Tibial nerve (tissue), 4 donors: ENCODE data around the gene STAB2. TPM values are rescaled to one million over a fixed set of nuclear protein-coding genes. Genes with fewer than 3 reads are reported as not detected.

Experiments
- DNase-seq, 2 donors: peaks; one replicate each; pipeline ENCODE4 v3.0.0-alpha.2; 2019; ENCODE audit warnings: low spot score in 2 of 2
- H3K27ac ChIP-seq, 4 donors: fragments of 200-600 bp; sonication (generic) in 3 of 4; one replicate each; pipeline ENCODE4 v1.5.1; 2017 to 2019; ENCODE audit warnings: mild to moderate bottlenecking in 1 of 4
- H3K27me3 ChIP-seq, 2 donors: fragments of 200-600 bp; sonication (generic) in 1 of 2; one replicate each; pipeline versions ENCODE4 v1.5.1 to v1.6.0; 2017 to 2019
- H3K36me3 ChIP-seq, 3 donors: fragments of 200-600 bp; sonication (generic); one replicate each; pipeline ENCODE4 v1.5.1; 2018 to 2019
- H3K4me1 ChIP-seq, 4 donors: fragments of 200-600 bp; sonication (generic) in 3 of 4; one replicate each; pipeline ENCODE4 v1.5.1; 2017 to 2019
- H3K4me3 ChIP-seq, 4 donors: fragments of 200-600 bp; sonication (generic) in 3 of 4; one replicate each; pipeline ENCODE4 v1.5.1; 2017 to 2019; ENCODE audit warnings: mild to moderate bottlenecking in 1 of 4, moderate library complexity in 1 of 4
- H3K9me3 ChIP-seq, 4 donors: fragments of 200-600 bp; sonication (generic) in 3 of 4; one replicate each; pipeline ENCODE4 v1.5.1; 2017 to 2019
- EP300 ChIP-seq, 2 donors: sonication (generic); formaldehyde crosslinking; IDR thresholded peaks; one replicate each; pipeline ENCODE4 v1.6.1; 2017; ENCODE audit warnings: antibody characterized with exemption in 2 of 2, mild to moderate bottlenecking in 1 of 2
- POLR2A ChIP-seq, 2 donors: fragments of 450-650 bp; IDR thresholded peaks; one replicate each; pipeline ENCODE4 v1.6.1; 2017; ENCODE audit warnings: antibody characterized with exemption in 2 of 2, mild to moderate bottlenecking in 2 of 2, moderate library complexity in 2 of 2
- WGBS, 2 donors: methylation state at CpG; one replicate each; pipeline ENCODE4 v1.1.5; 2018; 5-methylcytosine and 5-hydroxymethylcytosine counted together
- total RNA-seq, 4 donors: library from RNA; depleted of rRNA; stranded (reverse); fragments of >200 nt; gene quantifications; one replicate each; pipeline ENCODE4 v1.1.0, GENCODE V29; 2016
- TF ChIP-seq, protein P1 (sequence below), 5 experiments: fragments of 200-600 bp in 3 of 5; fragments of 450-650 bp in 2 of 5; sonication (generic) in 3 of 5; IDR thresholded peaks; one replicate each; pipeline ENCODE4 v1.5.1; 2016 to 2019; ENCODE audit warnings: antibody characterized with exemption in 5 of 5, mild to moderate bottlenecking in 3 of 5, moderate library complexity in 2 of 5

The STAB2 gene
- total RNA-seq, 4 donors from 2014 or later = 0.20 TPM; not detected in 3

DNA sequence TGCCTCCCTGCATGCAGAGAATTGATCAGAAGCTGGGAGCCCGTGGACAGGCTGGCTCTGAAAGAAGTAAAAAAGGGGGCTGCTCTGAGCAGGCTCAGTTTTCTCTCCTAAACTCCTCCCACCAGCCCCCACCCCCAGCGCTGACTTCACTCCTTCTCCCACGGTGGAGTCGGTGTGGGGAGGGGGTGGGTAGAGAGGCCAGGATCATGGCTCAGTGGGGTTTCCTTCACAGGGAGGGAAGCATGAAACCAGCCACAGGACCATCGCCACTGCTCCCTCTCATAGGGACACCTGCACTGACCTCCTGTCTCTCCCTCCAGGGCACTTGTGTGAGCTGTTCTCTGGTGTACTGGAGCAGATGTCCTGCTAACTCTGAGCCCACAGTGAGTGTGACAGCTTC is 78.9 kb downstream of the STAB2 start:
- no peak for DNase-seq
- H3K4me1 ChIP-seq = no peaks in the 10 kb centered on the region
- WGBS, 2 donors = 24 to 37% methylated on average over 4 to 5 of the region's 5 CpGs
- no peaks in the 10 kb centered on the region for H3K9me3 ChIP-seq
- H3K36me3 ChIP-seq = no peaks in the 10 kb centered on the region
- no peak overlapping the region for H3K27ac ChIP-seq
- no peak for TF ChIP-seq POLR2A (IDR thresholded peaks at IDR 0.05)
- TF ChIP-seq, protein P1, sequence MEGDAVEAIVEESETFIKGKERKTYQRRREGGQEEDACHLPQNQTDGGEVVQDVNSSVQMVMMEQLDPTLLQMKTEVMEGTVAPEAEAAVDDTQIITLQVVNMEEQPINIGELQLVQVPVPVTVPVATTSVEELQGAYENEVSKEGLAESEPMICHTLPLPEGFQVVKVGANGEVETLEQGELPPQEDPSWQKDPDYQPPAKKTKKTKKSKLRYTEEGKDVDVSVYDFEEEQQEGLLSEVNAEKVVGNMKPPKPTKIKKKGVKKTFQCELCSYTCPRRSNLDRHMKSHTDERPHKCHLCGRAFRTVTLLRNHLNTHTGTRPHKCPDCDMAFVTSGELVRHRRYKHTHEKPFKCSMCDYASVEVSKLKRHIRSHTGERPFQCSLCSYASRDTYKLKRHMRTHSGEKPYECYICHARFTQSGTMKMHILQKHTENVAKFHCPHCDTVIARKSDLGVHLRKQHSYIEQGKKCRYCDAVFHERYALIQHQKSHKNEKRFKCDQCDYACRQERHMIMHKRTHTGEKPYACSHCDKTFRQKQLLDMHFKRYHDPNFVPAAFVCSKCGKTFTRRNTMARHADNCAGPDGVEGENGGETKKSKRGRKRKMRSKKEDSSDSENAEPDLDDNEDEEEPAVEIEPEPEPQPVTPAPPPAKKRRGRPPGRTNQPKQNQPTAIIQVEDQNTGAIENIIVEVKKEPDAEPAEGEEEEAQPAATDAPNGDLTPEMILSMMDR (IDR thresholded peaks at IDR 0.05) = no peak
- no peak for TF ChIP-seq EP300 (IDR thresholded peaks at IDR 0.05)
- no peak overlapping the region for H3K4me3 ChIP-seq
- no peaks in the 10 kb centered on the region for H3K27me3 ChIP-seq

DNA sequence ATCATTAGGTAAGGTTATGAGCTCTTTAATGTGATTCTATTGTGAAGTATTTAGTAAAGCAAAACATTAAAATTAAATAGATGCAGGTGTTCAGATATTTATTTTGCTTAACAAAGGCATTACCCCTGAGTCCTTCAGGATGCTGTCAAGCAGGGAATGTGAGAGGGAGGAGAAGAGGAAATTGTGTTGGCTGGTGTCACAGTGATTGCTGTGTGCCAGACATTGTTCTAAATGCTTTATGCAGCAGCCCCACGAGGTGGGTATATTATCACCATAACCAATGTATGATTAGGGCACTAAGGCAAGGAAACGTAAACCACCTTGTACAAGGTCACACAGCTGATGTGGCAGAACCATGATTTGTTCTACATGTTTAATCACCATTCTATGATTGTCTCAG is 80.1 kb downstream of the STAB2 start:
- TF ChIP-seq POLR2A (IDR thresholded peaks at IDR 0.05) (no peak), EP300 (IDR thresholded peaks at IDR 0.05) (no peak)
- TF ChIP-seq, protein P1 (IDR thresholded peaks at IDR 0.05) = no peak
- H3K27ac ChIP-seq = no peak overlapping the region
- no peak for DNase-seq
- H3K4me3 ChIP-seq = no peak overlapping the region
- no peaks in the 10 kb centered on the region for H3K36me3 ChIP-seq
- 30 to 34% methylated on average over 2 of the region's 2 CpGs for WGBS, 2 donors
- no peaks in the 10 kb centered on the region for H3K9me3 ChIP-seq
- H3K27me3 ChIP-seq = no peaks in the 10 kb centered on the region
- no peaks in the 10 kb centered on the region for H3K4me1 ChIP-seq

DNA sequence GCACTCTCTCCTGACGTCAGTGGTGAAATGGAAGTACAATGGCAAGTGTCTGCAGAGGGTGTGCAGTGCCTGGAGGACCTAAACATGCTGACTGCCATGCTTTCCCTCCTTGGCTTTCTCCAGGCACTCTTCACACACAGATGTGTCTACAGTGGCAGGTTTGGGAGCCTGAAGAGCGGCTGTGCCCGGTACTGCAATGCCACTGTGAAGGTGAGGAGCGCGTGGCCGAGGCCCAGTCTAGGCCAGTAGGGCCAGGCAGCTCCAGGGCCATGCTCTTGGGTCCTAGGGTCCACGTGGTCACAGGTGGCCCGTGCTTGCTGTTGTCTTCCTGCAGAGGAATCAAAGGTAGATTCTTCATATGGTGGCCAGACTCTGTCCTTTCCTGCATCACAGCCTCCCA is 81.4 kb downstream of the STAB2 start:
- Histone ChIP-seq H3K9me3 (no peaks in the 10 kb centered on the region), H3K36me3 (no peaks in the 10 kb centered on the region), H3K27ac (no peak overlapping the region), H3K4me3 (no peak overlapping the region), H3K27me3 (no peaks in the 10 kb centered on the region), H3K4me1 (no peaks in the 10 kb centered on the region)
- 94 to 95% methylated on average over 8 of the region's 8 CpGs for WGBS, 2 donors
- no peak for TF ChIP-seq EP300 (IDR thresholded peaks at IDR 0.05)
- TF ChIP-seq, protein P1 (IDR thresholded peaks at IDR 0.05) = no peak
- no peak for TF ChIP-seq POLR2A (IDR thresholded peaks at IDR 0.05)
- DNase-seq = no peak

DNA sequence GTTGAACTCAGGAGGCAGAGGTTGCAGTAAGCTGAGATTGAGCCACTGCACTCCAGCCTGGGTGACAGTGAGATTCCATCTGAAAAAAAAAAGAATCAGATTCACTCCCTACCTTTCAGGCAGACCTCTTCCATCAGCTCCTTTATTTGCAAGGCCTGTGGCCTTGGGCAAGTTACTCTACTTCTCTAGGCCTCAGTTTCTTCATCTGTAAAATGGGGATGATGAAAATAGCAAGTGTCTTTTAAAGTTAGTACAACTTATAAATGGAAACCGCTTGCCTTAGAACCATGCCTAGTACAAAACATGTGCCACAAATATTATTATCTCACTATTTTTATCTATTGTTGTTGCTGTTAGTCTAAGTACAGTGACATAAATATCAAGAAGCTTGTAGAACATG is 84.3 kb downstream of the STAB2 start:
- WGBS, 2 donors = 93 to 97% methylated on average over 1 of the region's 1 CpG
- no peaks in the 10 kb centered on the region for H3K4me1 ChIP-seq
- TF ChIP-seq, protein P1 (IDR thresholded peaks at IDR 0.05) = no peak
- TF ChIP-seq POLR2A (IDR thresholded peaks at IDR 0.05) = no peak
- TF ChIP-seq EP300 (IDR thresholded peaks at IDR 0.05) = no peak
- no peaks in the 10 kb centered on the region for H3K9me3 ChIP-seq
- DNase-seq = no peak
- no peak overlapping the region for H3K4me3 ChIP-seq
- no peaks in the 10 kb centered on the region for H3K27me3 ChIP-seq
- no peaks in the 10 kb centered on the region for H3K36me3 ChIP-seq
- H3K27ac ChIP-seq = no peak overlapping the region

DNA sequence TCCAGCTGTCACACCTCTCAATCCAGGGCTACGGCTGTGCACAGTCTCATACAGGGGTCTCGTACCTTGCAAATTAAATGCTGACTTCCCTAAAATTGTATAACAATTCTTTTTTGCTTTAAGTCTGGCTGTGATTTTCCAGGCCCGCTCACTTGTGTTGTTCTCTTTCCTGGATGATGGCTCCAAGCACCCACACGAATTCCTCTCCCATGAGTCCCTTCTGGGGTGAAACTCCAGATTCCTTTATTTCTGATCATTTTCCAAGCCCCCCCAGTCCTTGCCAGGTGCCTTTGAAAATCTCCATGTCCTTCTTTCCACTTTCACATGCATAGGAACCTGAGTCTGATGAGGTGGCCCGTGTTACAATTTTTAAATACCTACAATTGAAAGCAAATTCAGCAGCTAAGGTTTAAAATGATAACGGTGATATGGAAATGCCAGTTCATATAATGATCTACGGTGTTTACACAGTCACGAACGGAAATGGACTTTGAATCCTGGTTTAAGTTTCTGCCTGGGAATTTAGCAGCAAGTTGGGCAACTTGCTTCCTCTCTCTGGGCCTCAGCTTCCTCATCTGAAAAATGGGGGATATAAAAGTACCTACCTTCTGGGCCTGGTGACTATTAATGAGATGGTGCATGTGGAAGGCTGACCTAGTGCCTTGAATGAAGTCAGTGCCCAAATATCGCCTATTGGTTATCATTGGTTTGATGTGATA is 85.5 kb downstream of the STAB2 start:
- no peak overlapping the region for H3K4me3 ChIP-seq
- no peaks in the 10 kb centered on the region for H3K27me3 ChIP-seq
- 84 to 85% methylated on average over 10 of the region's 10 CpGs for WGBS, 2 donors
- no peaks in the 10 kb centered on the region for H3K4me1 ChIP-seq
- no peak for DNase-seq
- no peak overlapping the region for H3K27ac ChIP-seq
- H3K36me3 ChIP-seq = no peaks in the 10 kb centered on the region
- H3K9me3 ChIP-seq = no peaks in the 10 kb centered on the region
- TF ChIP-seq POLR2A (IDR thresholded peaks at IDR 0.05) = no peak
- TF ChIP-seq, protein P1 (IDR thresholded peaks at IDR 0.05) = no peak
- TF ChIP-seq EP300 (IDR thresholded peaks at IDR 0.05) = no peak
